Ovary (tissue), 9 donors: ENCODE results near the gene UGT1A6. TPM values are rescaled to one million over a fixed set of nuclear protein-coding genes. Genes with fewer than 3 reads are reported as not detected.
A peak's percentile ranks its signal among the peaks of the same experiment; 100 is the strongest.

Experiments used
- DNase-seq, 5 donors: peaks; one replicate each; pipeline ENCODE4 v3.0.0-alpha.2; 2019 to 2020
- H3K27ac ChIP-seq, 2 donors: fragments of 200-600 bp; one replicate each; pipeline versions ENCODE4 v1.5.1 to v1.8.0; 2019 to 2022
- H3K27me3 ChIP-seq: fragments of 200-600 bp; one replicate; pipeline ENCODE4 v1.8.0; 2022
- H3K36me3 ChIP-seq: fragments of 200-600 bp; sonication (generic); one replicate; pipeline ENCODE4 v1.5.1; 2019
- H3K4me1 ChIP-seq: one replicate; pipeline ENCODE4 v1.8.1; 2013; ENCODE audit warnings: mild to moderate bottlenecking, moderate library complexity; ENCODE audit not compliant: insufficient read depth
- H3K4me3 ChIP-seq: fragments of 200-600 bp; sonication (generic); one replicate; pipeline ENCODE4 v1.5.1; 2017
- H3K9me3 ChIP-seq, 2 donors: fragments of 200-600 bp in 1 of 2; sonication (generic) in 1 of 2; one replicate each; pipeline versions ENCODE4 v1.5.1 to v1.8.1; 2013 to 2019; ENCODE audit warnings: mild to moderate bottlenecking in 1 of 2, moderate library complexity in 1 of 2
- EP300 ChIP-seq: sonication (generic); formaldehyde crosslinking; IDR thresholded peaks from one replicate; pipeline ENCODE4 v1.6.1; 2017; ENCODE audit warnings: antibody characterized with exemption
- POLR2A ChIP-seq: fragments of 450-650 bp; IDR thresholded peaks from one replicate; pipeline ENCODE4 v1.6.1; 2017; ENCODE audit warnings: antibody characterized with exemption, mild to moderate bottlenecking, moderate library complexity
- WGBS, 3 donors: extraction: QIAGEN DNeasy Blood & Tissue Kit in 1 of 3; methylation state at CpG; one replicate each; pipeline versions ENCODE4 v1.1.5 to v1.1.7; 2013 to 2017; 5-methylcytosine and 5-hydroxymethylcytosine counted together
- intact Hi-C, 4 donors: fragments of 100-400 bp; cut with DNase I; formaldehyde crosslinking; loops; one replicate each; pipeline versions ENCODE4 v1.11.0 to v1.15.1; 2022 to 2023
- polyA plus RNA-seq, 2 donors: library from polyadenylated mRNA; stranded (reverse); fragments of 200-250 nt in 1 of 2; fragments of 350-450 nt in 1 of 2; fragmentation: Illumina TruSeq in 1 of 2; extraction: RNeasy Lipid Tissue Mini Kit (QIAGEN cat#74804) in 1 of 2; gene quantifications; one replicate each; pipeline ENCODE4 v1.2.3, GENCODE V29; 2013 to 2014
- total RNA-seq, 7 donors: library from RNA; depleted of rRNA in 2 of 7; stranded (reverse); fragments of >200 nt in 2 of 7; fragmentation: NEBNext Ultra II Directional in 3 of 7; extraction: Animal tissue kit (Norgen Biotek cat#: 25700) in 3 of 7; gene quantifications; one replicate each; pipeline versions ENCODE4 v1.1.0 to v1.2.4, GENCODE V29; 2016 to 2023
- TF ChIP-seq, protein P1 (sequence below), 3 donors: fragments of 450-650 bp in 2 of 3; fragments of 200-600 bp in 1 of 3; IDR thresholded peaks; one replicate each; pipeline versions ENCODE4 v1.5.1 to v1.8.0; 2016 to 2022; ENCODE audit warnings: antibody characterized with exemption in 3 of 3, mild to moderate bottlenecking in 1 of 3
- donor health status: DM: no; HTN: no; CAD: no; lungs with moderate emphysema.
- donor health status: DM: no; HTN: no; CAD: no.
- donor health status: Bipolar disorder and iron deficiency.
- donor health status: DM: yes; HTN: yes; CAD: no.
- donor health status: DM: no; HTN: no; CAD: no.
- donor health status: DM: yes; HTN: yes; CAD: no.

Gene UGT1A6
- total and polyA plus RNA-seq, 9 donors = not detected

DNA sequence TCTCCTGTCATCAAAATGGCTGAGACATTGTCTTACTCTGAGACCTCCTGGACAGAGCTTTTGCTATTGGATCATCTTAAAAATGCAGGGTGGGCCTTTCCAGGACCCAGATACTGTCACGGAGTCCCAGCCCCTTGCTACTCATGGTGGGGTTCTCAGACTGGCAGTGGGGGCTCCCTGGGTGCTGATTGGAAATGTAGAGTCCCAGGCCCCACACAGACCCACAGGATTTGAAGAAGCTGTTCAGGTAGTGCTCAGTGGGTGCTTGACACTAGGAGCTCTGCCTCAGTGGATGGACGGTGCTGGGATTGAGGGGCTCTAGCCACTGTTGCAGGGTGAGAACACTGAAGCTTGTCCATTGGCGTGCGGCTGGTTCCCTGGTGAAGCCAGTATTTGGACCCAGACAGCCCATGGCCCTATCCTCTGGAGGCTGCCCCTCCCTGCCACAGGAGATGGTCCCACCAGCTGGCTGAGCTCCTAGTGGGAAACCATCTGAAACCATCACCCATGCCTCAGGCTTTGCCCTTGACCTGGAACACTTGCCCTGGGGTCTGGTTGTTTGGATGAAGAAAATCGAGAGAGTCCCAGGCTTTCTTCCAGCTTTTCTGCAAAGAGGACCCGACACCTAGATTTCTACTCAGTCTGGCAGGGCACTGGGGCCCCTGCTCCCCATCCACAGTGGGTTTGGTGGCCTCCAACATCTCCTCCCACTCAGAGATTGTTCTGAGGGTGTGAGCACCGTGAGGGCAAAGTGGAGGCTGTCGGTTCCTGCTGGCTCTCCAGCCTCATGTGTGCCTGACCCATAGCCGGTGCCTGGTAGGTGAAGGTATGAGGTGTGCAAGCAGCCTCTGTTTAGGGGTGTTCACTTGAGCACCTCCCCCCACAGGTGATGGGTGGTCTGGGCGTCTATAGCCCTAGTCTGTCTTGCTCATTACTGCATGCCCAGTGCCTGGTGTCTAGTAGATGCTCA lies 115.6 kb downstream of the UGT1A6 start:
- TF ChIP-seq, protein P1, sequence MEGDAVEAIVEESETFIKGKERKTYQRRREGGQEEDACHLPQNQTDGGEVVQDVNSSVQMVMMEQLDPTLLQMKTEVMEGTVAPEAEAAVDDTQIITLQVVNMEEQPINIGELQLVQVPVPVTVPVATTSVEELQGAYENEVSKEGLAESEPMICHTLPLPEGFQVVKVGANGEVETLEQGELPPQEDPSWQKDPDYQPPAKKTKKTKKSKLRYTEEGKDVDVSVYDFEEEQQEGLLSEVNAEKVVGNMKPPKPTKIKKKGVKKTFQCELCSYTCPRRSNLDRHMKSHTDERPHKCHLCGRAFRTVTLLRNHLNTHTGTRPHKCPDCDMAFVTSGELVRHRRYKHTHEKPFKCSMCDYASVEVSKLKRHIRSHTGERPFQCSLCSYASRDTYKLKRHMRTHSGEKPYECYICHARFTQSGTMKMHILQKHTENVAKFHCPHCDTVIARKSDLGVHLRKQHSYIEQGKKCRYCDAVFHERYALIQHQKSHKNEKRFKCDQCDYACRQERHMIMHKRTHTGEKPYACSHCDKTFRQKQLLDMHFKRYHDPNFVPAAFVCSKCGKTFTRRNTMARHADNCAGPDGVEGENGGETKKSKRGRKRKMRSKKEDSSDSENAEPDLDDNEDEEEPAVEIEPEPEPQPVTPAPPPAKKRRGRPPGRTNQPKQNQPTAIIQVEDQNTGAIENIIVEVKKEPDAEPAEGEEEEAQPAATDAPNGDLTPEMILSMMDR (IDR thresholded peaks at IDR 0.05) = no peak
- no peak for TF ChIP-seq EP300
- no peak for TF ChIP-seq POLR2A
- intact Hi-C loops = no loop called here
- peak in 1 of 5 donors; percentile 10 for DNase-seq
- Histone ChIP-seq H3K4me1 (no peaks in the 10 kb centered on the region), H3K27ac (no peak overlapping the region), H3K36me3 (no peaks in the 10 kb centered on the region), H3K9me3 (no peaks in the 10 kb centered on the region), H3K27me3 (no peaks in the 10 kb centered on the region), H3K4me3 (no peak overlapping the region)
- 61 to 76% (median 68%) methylated on average over 10 of the region's 10 CpGs for WGBS, 3 donors

DNA sequence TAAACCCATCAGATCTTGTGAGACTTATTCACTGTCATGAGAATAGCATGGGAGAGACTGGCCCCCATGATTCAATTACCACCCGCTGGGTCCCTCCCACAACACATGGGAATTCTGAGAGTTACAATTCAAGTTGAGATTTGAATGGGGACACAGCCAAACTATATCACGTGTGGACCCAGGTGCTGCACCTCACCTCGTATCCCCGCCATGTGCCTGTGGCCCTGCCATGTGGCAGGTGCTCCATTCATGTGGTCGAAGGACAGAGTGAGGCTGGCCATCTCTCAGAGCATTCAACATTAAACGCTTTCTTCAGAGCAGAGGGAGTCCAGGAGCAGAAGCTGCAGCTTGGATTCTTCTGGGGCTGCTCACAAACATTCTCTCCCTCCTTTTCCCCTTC lies 117.7 kb downstream of the UGT1A6 start:
- 77 to 85% (median 80%) methylated on average over 6 of the region's 6 CpGs for WGBS, 3 donors
- Histone ChIP-seq H3K4me1 (no peaks in the 10 kb centered on the region), H3K36me3 (no peaks in the 10 kb centered on the region), H3K27ac (no peak overlapping the region), H3K27me3 (no peaks in the 10 kb centered on the region), H3K9me3 (no peaks in the 10 kb centered on the region), H3K4me3 (no peak overlapping the region)
- TF ChIP-seq EP300 (no peak), POLR2A (no peak)
- TF ChIP-seq, protein P1 (IDR thresholded peaks at IDR 0.05) = no peak
- intact Hi-C loops = no loop called here
- no peak for DNase-seq

DNA sequence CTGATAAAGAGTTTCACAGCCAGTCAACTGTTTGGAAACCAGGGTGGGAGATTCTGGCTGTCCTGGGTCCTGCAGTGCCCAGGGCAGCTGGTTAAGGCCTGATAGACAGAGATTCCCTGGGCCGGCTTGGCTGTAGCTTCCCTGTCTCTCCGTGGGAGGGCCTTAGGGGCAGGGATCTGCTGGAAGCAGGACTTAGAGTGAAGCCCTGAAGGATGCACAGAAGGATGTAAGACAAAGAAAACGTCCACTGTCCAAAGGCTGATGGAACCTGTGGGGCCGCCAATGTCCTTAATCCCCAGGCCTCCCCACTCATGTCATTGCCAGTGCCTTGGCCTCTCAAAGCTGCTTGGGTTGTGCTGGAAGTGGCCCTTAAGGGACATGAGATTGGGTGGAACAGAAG lies 118.4 kb downstream of the UGT1A6 start:
- H3K36me3 ChIP-seq = no peaks in the 10 kb centered on the region
- TF ChIP-seq, protein P1 (IDR thresholded peaks at IDR 0.05) = no peak
- no peak for TF ChIP-seq EP300
- TF ChIP-seq POLR2A = no peak
- intact Hi-C loops = no loop called here
- no peaks in the 10 kb centered on the region for H3K27me3 ChIP-seq
- no peak overlapping the region for H3K27ac ChIP-seq
- peak in 1 of 5 donors; percentile 11 for DNase-seq
- H3K4me1 ChIP-seq = no peaks in the 10 kb centered on the region
- WGBS, 3 donors = 60 to 67% (median 61%) methylated on average over 4 of the region's 4 CpGs
- H3K9me3 ChIP-seq = no peaks in the 10 kb centered on the region
- H3K4me3 ChIP-seq = no peak overlapping the region

DNA sequence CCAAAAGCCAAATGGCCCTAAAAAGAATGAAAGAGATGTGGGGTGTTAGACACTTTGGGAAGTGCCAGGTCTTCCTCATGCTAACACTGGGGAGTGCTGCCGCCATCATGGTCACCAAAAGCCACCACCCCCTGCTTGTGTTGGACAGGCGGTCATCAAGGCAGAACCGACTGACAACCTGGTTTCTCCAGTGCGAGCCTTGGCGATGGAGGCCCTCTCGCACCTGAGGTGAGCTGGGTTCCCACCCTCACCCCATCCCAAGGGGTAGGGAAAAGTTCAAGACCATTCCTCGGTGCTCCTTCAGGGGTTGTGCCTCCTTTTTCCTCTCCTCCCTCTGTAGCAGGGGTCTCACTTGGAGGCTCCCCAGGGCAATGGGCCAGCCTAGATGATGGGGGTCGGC lies 119.0 kb downstream of the UGT1A6 start:
- WGBS, 3 donors = 82 to 89% (median 85%) methylated on average over 8 of the region's 8 CpGs
- no peaks in the 10 kb centered on the region for H3K9me3 ChIP-seq
- TF ChIP-seq EP300 = no peak
- no peak for TF ChIP-seq POLR2A
- TF ChIP-seq, protein P1 (IDR thresholded peaks at IDR 0.05) = no peak
- H3K36me3 ChIP-seq = no peaks in the 10 kb centered on the region
- H3K4me1 ChIP-seq = no peaks in the 10 kb centered on the region
- intact Hi-C loops = no loop called here
- no peak overlapping the region for H3K4me3 ChIP-seq
- H3K27ac ChIP-seq = no peak overlapping the region
- DNase-seq = peak in 1 of 5 donors; percentile 5
- no peaks in the 10 kb centered on the region for H3K27me3 ChIP-seq
